ENCODE measurements around the gene C19orf53. TPM values are rescaled to one million over a fixed set of nuclear protein-coding genes. Genes with fewer than 3 reads are reported as not detected.

C19orf53 gene
- total RNA-seq, 1 experiment from 2014 or later = 115 TPM

GRCh38 chr19:13766095-13766481 is 8.2 kb upstream of the C19orf53 start:
- TF ChIP-seq JUND (IDR thresholded peaks at IDR 0.05) (no peak), EGR1 (IDR thresholded peaks at IDR 0.05; ENCODE audit: low read depth) (no peak), FOSL1 (IDR thresholded peaks at IDR 0.05; ENCODE audit: low read depth) (no peak), RAD21 (IDR thresholded peaks at IDR 0.05; ENCODE audit: low read depth) (no peak), TCF7L2 (IDR thresholded peaks at IDR 0.05; ENCODE audit: borderline replicate concordance, extremely low read depth, insufficient read depth, insufficient read length) (no peak), ZFX (IDR thresholded peaks at IDR 0.05) (no peak), POLR2A (IDR thresholded peaks at IDR 0.05; ENCODE audit: borderline replicate concordance, extremely low read depth, insufficient read depth, insufficient read length) (no peak), CBX3 (IDR thresholded peaks at IDR 0.05; ENCODE audit: low read depth) (no peak), SIN3A (IDR thresholded peaks at IDR 0.05; ENCODE audit: low read depth) (no peak), SRF (IDR thresholded peaks at IDR 0.05; ENCODE audit: low read depth) (no peak)
- DNase-seq (ENCODE audit: low read depth, low spot score) = no peak
- POLR2A ChIA-PET = no interaction called here
- no TSS peak for BruUV-seq (replicated peaks)
- no peaks in the 10 kb centered on the region for H4K20me1 ChIP-seq (ENCODE audit: insufficient read depth)
- intact Hi-C loops (cut with micrococcal nuclease) = no loop called here
- no peak overlapping the region for H3K4me3 ChIP-seq (replicated peaks in 1 of 2; ENCODE audit: low read depth in 1 of 2, low read length in 2 of 2)
- H3K36me3 ChIP-seq (ENCODE audit: control insufficient read depth in 1 of 2, insufficient read depth in 2 of 2, low read length in 2 of 2) = no peaks in the 10 kb centered on the region; a peak in 2 of 4 replicates
- no peak overlapping the region for H3K9ac ChIP-seq (ENCODE audit: low read length)
- H3K4me2 ChIP-seq (ENCODE audit: low read length) = 0 out of 2 replicates have a peak overlapping the region, but pooled peaks have one; percentile 72
- no peak for ATAC-seq
- no peaks in the 10 kb centered on the region for H3K9me2 ChIP-seq (ENCODE audit: insufficient read depth)
- no peaks in the 10 kb centered on the region for H3K9me3 ChIP-seq (ENCODE audit: control insufficient read depth in 1 of 2, insufficient read depth in 1 of 2, low read depth in 1 of 2, low read length in 2 of 2)
- RAD21 ChIA-PET (ENCODE audit: low non-redundant PET in 1 of 2, low total read pairs in 2 of 2, uncharacterized antibody in 2 of 2, unreplicated experiment in 2 of 2) = no interaction called here
- no peaks in the 10 kb centered on the region for H3K79me2 ChIP-seq (ENCODE audit: insufficient read depth, low read length)
- CTCF ChIA-PET = no interaction called here
- H3K27me3 ChIP-seq (ENCODE audit: insufficient read depth, low read length) = no peaks in the 10 kb centered on the region
- H3K4me1 ChIP-seq (ENCODE audit: control insufficient read depth in 1 of 2, insufficient read depth in 2 of 2, low read length in 2 of 2) = peaks cover 3 to 17% of the 10 kb centered on the region in 2 experiments; a peak in 2 of 4 replicates
- no peak overlapping the region for H3K27ac ChIP-seq (ENCODE audit: low read depth, low read length)
- H2AFZ ChIP-seq (ENCODE audit: low read depth, low read length, poor library complexity, severe bottlenecking) = no peak overlapping the region

GRCh38 chr19:13768510-13768909 is 5.7 kb upstream of the C19orf53 start:
- no peaks in the 10 kb centered on the region for H3K9me3 ChIP-seq (ENCODE audit: control insufficient read depth in 1 of 2, insufficient read depth in 1 of 2, low read depth in 1 of 2, low read length in 2 of 2)
- peaks cover 5 to 17% of the 10 kb centered on the region in 2 experiments; a peak in 2 of 4 replicates for H3K4me1 ChIP-seq (ENCODE audit: control insufficient read depth in 1 of 2, insufficient read depth in 2 of 2, low read length in 2 of 2)
- no peak for DNase-seq (ENCODE audit: low read depth, low spot score)
- H4K20me1 ChIP-seq (ENCODE audit: insufficient read depth) = no peaks in the 10 kb centered on the region
- H3K27ac ChIP-seq (ENCODE audit: low read depth, low read length) = no peak overlapping the region
- ChIA-PET CTCF (no interaction called here), RAD21 (ENCODE audit: low non-redundant PET in 1 of 2, low total read pairs in 2 of 2, uncharacterized antibody in 2 of 2, unreplicated experiment in 2 of 2) (no interaction called here), POLR2A (no interaction called here)
- H3K4me2 ChIP-seq (ENCODE audit: low read length) = no peak overlapping the region
- no peak for ATAC-seq
- intact Hi-C loops (cut with micrococcal nuclease) = no loop called here
- H3K36me3 ChIP-seq (ENCODE audit: control insufficient read depth in 1 of 2, insufficient read depth in 2 of 2, low read length in 2 of 2) = no peaks in the 10 kb centered on the region; a peak in 1 of 4 replicates
- no TSS peak for BruUV-seq (replicated peaks)
- no peak overlapping the region for H3K9ac ChIP-seq (ENCODE audit: low read length)
- no peak overlapping the region for H3K4me3 ChIP-seq (replicated peaks in 1 of 2; ENCODE audit: low read depth in 1 of 2, low read length in 2 of 2)
- no peaks in the 10 kb centered on the region for H3K27me3 ChIP-seq (ENCODE audit: insufficient read depth, low read length)
- H3K9me2 ChIP-seq (ENCODE audit: insufficient read depth) = no peaks in the 10 kb centered on the region
- no peak overlapping the region for H2AFZ ChIP-seq (ENCODE audit: low read depth, low read length, poor library complexity, severe bottlenecking)
- H3K79me2 ChIP-seq (ENCODE audit: insufficient read depth, low read length) = no peaks in the 10 kb centered on the region
- TF ChIP-seq EZH2 (IDR thresholded peaks at IDR 0.05) (no peak), REST (IDR thresholded peaks at IDR 0.05; ENCODE audit: low read depth) (no peak), POLR2AphosphoS5 (IDR thresholded peaks at IDR 0.05; ENCODE audit: low read depth, low read length) (no peak), CEBPB (IDR thresholded peaks at IDR 0.05; ENCODE audit: low read depth) (no peak), CTCF (IDR thresholded peaks at IDR 0.05 in 2 of 3, conservative IDR thresholded peaks at IDR 0.05 in 1 of 3; ENCODE audit: borderline replicate concordance in 1 of 3, insufficient read depth in 1 of 3, low read depth in 2 of 3, low read length in 2 of 3) (no peak), SRF (IDR thresholded peaks at IDR 0.05; ENCODE audit: low read depth) (no peak), POLR2A (IDR thresholded peaks at IDR 0.05; ENCODE audit: borderline replicate concordance, extremely low read depth, insufficient read depth, insufficient read length) (no peak), MAX (IDR thresholded peaks at IDR 0.05) (no peak), ZNF274 (IDR thresholded peaks at IDR 0.05; ENCODE audit: low read depth, low read length) (no peak), EGR1 (IDR thresholded peaks at IDR 0.05; ENCODE audit: low read depth) (no peak), YY1 (IDR thresholded peaks at IDR 0.05; ENCODE audit: extremely low read depth, insufficient replicate concordance, low read depth, low read length) (no peak)

All from HCT116 (cell line).